Activated CD8-positive, alpha-beta memory T cell treated with anti-CD3 and anti-CD28 coated beads for 36 hours (primary cell): ENCODE data around the gene SMAD1. TPM values are rescaled to one million over a fixed set of nuclear protein-coding genes. Genes with fewer than 3 reads are reported as not detected.

ENCODE experiments used
- CTCF ChIA-PET: fragments of 350-600 bp; sonication (Branson Sonifier 250); formaldehyde crosslinking; loops from one replicate; lab custom pipeline; 2021; ENCODE audit warnings: antibody characterized with exemption; lab: Charles Lee
- POLR2A ChIA-PET: fragments of 350-600 bp; sonication (Branson Sonifier 250); formaldehyde crosslinking; loops from one replicate; lab custom pipeline; 2021; ENCODE audit warnings: antibody characterized with exemption; lab: Charles Lee
- total RNA-seq, 2 experiments: library from RNA; stranded (reverse); gene quantifications; one replicate each; pipeline ENCODE4 v1.2.3, GENCODE V29; 2021

Gene SMAD1
- 1 to 10 TPM; 1.1 to 1.9 TPM for total RNA-seq

DNA sequence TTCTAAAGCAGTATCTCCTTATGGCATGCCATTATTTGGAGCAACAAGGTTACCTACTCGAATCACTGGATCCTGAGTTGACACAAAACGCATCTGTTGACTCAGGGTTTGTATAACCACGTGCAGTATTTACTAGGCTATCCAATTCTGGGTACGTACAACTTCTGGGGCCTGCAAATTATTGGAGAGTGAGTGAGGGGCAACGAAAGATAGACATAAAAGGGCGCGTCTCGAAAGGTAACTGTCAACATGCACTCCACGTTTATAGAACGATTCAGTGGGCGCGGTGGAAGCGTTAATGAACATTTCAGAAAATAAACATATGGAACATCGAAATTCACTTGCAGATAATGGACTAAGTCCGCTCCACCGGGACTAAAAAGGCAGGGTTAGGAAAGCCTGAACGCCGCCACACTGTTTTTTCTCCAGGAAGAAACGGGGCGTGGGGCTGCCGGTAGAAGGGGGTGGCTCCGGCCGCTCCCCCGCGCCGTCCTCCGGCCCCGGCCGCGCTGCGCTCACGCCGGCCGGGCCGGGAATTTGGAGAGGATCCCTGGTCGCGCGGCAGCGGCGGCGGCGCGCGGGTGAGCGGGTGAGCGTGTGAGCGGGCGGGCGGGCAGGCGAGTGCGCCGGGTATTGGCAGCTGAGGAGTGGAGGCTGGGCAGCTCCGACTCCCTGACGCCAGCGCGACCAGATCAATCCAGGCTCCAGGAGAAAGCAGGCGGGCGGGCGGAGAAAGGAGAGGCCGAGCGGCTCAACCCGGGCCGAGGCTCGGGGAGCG is at the start of gene SMAD1:
SMAD1 (plus strand) TSS at position 690 of the 778 bp plus-strand sequence. CDS start 32,761 bp downstream, outside the sequence.
- POLR2A ChIA-PET, result no interaction called here
- CTCF ChIA-PET, result no interaction called here

DNA sequence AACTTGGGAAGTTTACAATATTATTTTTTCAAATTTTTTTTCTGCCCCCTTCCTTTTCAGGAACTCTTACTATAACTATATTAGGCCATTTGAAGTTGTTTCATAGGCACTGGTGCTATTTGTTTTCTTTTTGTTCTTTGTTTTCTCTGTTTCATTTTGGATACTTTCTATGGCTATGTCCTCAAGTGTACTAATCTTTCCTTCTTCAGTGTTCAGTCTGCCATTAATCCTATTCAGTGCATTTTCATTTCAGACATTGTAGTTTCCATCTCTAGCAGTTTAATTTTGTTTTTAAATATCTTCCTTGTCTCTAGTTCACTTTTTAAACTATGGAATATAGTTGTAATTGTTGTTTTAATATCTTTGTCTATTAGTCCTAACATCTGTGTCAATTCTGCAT is 48.0 kb upstream of the SMAD1 start:
- ChIA-PET POLR2A (no interaction called here), CTCF (no interaction called here)

DNA sequence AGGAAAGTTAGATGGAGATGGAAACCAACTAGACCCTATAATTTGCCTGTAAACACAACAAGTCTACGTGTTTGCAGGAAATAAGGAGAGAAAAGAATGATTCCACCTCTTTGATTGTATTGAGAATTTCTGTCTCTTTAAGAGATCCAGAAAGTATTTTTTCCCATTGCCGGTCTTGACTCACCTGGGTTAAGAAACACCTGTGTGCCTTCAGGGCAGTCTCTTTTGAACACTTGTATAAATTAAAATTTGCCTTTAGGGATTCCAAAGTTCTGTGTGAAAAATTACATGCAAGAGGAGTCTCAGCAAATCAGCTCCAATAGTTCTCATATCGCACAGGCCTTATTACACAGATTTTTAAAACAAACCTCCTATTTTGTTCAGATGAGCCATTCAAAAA is 46.0 kb upstream of the SMAD1 start:
- CTCF ChIA-PET, result no interaction called here
- POLR2A ChIA-PET, result no interaction called here

DNA sequence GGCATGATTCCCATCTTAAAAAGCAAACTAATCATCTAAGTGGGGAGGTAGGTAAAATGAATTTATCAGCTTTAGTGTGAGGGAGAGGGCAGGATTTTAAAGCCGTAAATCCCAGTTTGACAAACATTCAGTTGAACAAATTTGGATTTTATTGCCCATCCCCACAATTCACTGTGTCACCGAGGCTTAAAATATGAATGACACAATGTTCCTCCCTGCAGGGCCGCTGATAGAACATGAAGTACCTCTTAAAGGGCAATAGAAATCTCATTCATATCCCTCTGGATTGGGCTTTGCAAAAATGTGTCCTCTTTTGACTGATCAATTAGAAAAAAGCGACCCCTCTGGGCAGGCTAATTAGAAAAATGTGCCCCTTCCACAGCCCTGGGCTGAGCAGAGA is 45.5 kb upstream of the SMAD1 start:
- CTCF ChIA-PET, result no interaction called here
- POLR2A ChIA-PET, result no interaction called here

DNA sequence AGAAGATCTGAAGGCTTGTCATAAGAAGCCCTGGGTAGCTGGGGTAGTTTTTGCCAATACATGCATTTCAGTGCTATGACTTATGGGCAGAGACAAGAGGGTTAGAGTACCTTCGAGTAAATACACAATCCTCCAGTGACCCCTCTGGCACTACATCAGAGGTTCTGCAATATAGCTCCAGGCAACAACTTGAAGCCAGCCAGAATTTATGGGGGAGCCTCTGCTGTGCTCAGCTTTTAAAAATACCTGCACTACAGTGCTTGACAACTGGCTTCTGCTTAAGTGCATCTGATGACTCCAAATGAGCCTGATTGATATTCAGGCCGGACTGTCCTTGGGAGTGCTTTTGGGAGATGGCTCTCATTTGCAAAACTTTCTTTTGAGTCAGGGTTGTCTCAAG is 44.9 kb upstream of the SMAD1 start:
- ChIA-PET POLR2A (no interaction called here), CTCF (no interaction called here)

DNA sequence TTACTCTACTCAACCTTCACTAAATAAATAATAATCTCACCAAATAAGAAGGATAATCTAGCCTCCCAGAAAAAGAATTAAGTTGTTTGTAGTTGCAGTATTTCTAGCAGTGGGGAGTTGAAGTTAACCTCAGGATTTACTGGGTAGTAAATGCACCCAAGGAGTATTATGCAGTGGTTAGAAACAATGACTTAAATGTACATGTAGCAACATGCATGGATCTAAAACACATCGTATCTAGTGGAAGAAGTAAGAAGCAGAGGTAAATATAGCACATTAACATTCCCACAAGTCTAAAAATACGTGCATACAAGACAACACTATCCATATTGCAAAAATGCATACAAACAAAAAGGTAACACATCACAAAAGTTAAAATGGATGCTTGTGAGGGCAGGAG is 44.2 kb upstream of the SMAD1 start:
- CTCF ChIA-PET, result no interaction called here
- POLR2A ChIA-PET, result no interaction called here

DNA sequence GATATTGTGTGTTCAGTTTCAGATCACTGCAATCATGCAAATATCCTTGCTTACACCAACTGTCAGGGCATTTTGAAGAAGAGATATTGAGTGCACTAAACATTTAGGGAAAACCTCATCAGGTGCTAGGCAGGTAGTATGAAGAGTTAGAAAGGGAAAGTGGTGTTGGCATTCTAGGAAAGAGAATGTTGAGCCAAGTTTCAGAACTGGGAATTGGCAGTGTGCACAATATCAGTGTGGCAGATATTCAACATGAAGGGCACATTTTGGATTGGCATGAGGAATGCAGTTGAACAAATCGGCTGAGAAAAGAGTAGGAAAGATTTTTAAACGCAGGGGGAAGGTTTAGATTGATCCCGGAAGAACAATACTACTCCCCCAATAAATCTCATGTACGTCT is 43.4 kb upstream of the SMAD1 start:
- CTCF ChIA-PET, result interaction anchor here (1.3 kb wide), 1 partner anchor 119 kb away, joined by 3 read pairs; no protein-coding TSS in a partner anchor
- POLR2A ChIA-PET, result no interaction called here

DNA sequence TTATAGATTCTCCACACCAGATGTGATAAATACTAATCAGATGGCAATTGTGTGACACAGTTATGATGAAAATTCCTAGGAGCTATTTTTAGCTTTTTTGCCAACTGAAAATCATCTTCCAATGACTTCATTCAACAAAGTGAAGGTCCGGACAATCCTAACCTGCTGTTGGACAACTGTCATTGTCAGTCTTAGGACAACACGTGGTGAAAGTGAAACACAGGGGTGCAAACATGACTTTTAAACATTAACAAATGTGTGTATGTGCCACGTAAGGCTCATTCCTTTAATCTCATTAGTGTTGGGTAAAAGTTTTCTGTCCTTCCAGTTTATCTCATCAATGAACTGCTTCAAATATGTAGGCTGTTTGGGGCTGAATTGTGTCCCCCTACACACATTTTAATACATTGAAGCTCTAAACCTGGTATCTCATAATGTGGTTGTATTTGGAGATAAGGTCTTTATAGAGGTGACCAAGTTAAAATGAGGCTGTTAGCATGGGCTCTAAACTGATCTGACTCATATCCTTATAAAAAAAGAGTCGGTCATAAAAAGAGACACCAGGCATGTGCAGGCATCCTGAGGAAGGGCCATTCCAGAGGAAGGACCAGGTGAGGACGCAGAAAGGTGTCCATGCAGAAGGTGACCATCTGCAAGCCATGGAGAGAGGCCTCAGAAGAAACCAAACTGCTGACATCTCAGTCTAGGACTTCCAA is 41.2 kb upstream of the SMAD1 start:
- CTCF ChIA-PET, result no interaction called here
- POLR2A ChIA-PET, result no interaction called here

DNA sequence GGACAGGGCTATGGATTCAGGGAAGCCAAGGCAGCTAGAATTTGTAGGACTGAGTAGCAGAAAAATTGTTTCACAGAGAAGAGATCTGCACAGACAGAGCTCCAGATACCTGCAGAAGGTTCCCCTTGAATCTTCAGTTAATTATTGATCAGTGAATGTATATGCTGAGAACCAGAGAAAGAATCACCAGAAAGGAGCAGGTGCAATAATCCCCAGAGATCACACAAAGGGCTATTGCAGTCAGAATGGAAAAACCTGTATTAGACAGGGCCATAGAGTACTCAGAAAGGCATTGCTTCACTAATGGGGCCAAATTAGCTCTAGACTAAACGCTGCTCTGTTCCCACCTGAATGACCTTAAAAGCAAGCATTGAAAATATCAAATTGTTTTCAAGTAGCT is 35.5 kb upstream of the SMAD1 start:
- POLR2A ChIA-PET, result no interaction called here
- CTCF ChIA-PET, result no interaction called here

DNA sequence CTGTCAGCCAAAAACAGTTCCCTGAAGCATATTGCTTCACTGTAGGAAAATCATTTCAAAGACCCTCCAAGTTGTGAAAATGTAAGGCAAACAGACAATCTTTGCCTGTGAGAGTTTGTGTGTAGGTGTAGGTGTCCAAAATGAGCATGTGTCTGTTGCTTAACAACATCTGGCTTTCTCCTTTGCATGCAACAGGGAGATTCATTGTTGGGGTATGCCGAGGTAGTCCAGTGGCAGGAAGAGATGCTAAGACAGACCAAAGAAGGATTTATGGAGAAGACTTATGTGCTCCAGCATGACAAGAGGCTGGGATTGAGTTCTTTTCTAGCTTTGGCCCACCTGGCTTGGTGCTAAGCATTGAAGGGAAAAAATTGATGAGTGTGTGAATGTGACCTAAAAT is 29.8 kb upstream of the SMAD1 start:
- ChIA-PET POLR2A (no interaction called here), CTCF (no interaction called here)

DNA sequence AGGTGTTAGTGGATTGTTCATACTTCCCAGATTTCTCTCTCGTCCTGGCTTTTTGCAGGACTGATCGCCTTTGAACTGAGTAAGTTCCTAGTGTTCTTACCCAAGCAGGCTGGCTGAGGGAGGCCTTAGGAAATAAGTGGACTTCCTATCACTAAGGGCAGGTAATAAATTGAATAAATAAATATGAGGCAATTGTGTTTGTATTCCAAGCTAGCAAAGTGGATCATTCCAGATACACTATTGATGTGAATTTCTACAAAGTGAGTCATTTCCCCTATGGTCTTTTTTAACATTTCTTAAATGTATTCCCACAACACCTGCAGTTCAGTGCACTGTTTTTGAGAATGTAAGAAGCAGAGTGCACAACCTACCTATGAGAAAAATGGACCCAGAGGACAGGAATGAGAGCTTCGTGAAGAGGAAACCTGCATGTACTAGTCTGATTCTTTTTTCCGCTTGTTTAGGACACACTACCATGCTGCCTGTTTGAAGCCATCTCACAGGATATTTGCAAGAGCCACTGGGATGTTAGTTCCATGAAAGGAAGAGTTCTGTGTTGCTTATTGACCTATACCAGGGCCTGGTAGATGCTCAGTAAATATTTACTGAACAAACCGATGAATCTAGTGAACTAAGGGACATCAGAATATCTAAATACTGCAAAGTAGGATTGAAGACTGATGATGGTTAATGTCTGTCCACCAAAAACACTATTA is 29.0 kb upstream of the SMAD1 start:
- ChIA-PET POLR2A (no interaction called here), CTCF (no interaction called here)

DNA sequence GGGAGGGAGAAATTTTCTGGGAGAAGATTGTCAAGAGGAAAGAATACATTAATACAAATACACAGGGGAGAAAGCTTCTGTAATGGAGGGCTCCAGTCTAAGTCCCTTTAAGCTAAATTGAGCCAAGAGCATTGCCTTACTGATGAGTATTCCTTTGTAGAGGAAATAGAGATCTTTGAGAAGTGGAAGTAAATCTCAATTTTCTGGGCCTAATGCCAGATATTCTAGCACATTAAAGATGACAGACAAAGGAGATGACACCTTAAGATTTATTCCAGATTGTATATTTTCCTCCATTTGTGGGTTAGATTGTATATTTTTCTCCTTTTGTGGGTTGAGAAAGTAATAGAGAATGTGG is 28.5 kb upstream of the SMAD1 start:
- ChIA-PET CTCF (no interaction called here), POLR2A (no interaction called here)

DNA sequence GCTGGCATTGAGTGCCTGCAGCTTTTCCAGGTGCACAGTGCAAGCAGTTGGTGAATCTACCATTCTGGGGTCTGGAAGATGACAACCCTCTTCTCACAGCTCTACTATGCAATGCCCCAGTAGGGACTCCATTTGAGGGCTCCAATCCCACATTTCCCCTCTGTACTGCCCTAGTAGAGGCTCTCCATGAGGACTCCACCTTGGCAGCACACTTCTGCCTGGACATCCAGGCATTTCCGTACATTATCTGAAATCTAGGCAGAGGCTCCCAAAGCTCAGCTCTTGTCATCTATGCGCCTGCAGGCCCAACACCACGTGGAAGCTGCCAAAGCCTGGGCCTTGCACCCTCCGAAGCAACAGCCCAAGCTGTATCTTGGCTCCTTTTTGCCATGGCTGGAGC is 8.4 kb upstream of the SMAD1 start:
- ChIA-PET CTCF (no interaction called here), POLR2A (no interaction called here)

DNA sequence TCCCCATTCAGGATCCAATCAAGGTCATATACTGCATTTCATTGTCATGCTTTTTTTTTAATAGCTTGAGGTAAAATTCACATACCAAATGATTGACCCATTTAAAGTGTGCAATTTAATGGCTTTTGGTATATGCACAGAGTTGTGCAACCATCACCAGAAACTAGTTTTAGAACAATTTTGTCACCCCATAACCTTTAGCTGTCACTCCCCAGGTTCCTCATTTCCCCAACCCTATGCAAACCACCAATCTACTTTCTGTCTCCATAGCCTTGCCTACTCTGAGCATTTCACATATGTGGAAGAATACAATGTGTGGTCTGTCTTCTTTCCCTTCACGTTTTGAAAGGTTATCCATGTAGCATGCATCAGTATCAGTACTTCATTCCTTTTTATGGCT is 1.4 kb upstream of the SMAD1 start:
- ChIA-PET POLR2A (no interaction called here), CTCF (no interaction called here)

DNA sequence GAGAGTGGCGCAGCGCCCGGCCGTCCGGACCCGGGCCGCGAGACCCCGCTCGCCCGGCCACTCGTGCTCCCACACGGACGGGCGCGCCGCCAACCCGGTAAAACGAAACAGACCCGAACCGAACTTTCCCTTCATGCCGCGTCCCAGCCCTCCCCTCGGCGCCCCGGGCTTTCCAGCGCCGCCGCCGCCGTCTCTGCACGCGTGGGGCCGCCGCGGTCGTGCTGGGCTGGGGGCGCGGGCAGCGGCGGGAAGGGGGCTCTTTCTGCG is 222 bp downstream of the SMAD1 start:
- CTCF ChIA-PET, result no interaction called here
- POLR2A ChIA-PET, result no interaction called here

DNA sequence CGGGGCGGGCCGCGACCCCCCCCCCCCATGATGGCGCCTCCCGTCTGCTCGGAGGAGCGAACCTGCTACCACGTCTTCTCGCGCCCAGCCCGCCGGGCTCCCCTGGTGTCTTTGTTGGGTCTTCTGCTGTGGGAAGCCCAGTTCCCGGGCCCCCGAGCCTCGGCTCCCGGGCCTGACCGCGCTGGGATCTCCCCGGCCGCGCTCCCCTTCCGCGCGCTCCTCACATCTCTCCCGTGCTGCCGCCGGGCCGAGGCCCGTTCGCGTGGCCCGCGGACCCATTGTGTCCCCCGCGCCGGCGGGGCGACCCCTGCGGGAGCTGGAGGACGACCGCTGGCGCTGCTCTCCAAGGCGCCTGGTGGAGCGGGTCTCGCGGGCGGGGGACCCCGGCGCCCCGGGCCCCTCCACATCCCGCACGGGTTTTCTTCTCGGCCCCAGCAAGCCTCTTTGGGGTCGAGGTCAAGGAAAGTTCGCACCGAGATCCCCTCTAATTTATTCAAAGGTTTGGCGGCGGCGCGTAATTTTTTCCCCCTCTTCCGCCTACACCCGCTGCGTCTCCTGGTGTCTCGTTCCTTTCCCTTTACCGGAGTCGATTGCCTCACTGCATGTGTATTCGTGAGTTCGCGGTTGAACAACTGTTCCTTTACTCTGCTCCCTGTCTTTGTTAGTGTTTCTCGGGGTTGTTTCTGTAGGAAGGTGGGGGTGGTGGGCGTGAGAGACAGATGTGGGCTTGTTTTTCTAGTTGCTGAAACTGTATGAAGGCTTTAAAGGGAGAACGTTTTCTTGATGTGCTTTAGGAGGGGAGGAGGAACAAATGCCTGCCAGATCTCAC is 770 bp downstream of the SMAD1 start:
- POLR2A ChIA-PET, result no interaction called here
- CTCF ChIA-PET, result no interaction called here

DNA sequence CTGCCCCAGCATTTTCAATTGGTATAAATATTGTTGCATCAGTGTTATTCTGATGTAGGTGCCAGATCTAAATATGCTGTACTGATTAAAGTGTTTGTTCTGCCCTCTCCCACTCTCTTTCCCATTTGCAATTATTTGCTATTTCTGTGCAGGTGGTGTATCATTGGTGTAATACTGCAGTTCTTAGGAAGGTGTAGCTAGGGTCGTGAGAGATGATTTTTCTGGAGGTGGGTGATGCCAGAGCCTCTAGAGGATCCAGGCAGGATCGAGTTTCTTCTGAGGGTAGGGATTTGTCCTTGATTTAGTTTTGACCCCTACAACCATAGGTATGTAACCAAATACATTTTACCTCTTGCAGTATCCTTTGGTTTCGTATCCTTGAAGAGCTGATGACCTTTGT is 1.9 kb downstream of the SMAD1 start:
- ChIA-PET POLR2A (no interaction called here), CTCF (no interaction called here)

DNA sequence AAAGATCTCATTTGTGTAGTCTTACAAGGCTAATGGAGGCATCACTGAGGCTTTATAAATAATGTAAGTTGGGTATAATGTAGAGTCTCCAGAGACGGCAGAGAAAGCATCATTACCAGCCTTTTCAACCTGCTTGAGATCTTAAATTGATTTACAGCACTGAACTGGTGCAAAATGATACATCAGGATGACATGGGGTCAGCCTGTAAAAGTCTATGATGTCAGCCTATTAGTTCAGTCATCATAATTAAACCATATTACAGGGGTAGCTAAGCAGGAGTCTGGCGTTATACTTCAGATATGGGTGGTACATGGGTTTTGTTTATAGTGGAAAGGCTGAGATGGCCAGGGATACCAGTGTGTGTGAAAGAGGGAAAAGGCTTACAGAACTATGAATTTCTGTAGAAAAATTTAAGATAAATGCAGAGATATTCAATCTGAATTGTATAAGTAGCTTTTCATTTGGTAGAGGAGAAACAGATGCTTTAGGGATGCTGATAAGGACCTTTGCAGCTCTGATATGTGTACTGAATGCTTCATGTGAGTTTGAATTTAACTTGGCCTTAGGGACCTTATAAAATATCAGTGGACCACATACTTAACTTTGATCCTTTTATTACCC is 2.7 kb downstream of the SMAD1 start:
- ChIA-PET CTCF (no interaction called here), POLR2A (no interaction called here)

DNA sequence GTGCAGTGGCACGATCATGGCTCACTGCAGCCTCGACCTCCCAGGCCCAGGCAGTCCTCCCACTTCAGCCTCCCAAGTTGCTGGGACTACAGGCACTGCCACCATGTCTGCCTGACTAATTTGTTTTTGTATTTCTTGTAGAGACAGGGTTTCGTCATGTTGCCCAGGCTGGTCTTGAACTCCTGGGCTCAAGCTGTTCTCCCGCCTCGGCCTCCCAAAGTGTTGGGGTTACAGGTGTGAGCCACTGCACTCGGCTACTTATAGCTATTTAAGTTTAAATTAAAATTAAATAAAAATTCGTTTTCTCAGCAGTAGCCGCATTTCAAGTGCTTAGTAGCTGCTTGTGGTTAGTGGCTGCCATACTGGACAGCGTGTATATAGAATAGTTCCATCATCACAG is 3.5 kb downstream of the SMAD1 start:
- POLR2A ChIA-PET, result no interaction called here

DNA sequence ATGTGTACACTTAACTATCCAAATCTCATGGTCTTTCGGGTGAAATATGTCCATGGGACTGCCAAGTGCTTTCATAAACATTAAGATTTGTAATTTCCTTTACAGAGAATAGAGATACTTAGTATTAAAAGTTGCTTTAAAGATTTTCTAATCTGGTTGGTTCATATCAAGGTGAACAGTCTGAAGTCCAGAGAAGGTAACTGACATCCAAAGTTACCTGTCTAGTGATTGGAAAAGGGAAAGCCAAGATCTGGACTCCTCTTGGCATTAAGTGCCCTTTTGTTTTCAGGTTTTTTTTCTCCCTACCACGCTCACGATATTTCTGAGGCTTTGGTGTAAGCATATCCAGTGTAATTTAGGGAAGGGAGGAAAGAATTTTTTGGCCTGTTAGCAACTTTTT is 5.0 kb downstream of the SMAD1 start:
- POLR2A ChIA-PET, result no interaction called here

More for the DNA sequence above, 3.5 kb downstream of the SMAD1 start:
- CTCF ChIA-PET, result no interaction called here

More for the DNA sequence above, 5.0 kb downstream of the SMAD1 start:
- CTCF ChIA-PET, result no interaction called here
